HG02763 (cell line): ENCODE measurements around the gene NLGN1.

Source experiments
- ATAC-seq: cut with Tn5 transposase; IDR thresholded peaks from one replicate; pipeline ENCODE4 v1.9.1; 2021; ENCODE audit warnings: mild to moderate bottlenecking, moderate library complexity; ENCODE audit not compliant: unreplicated experiment

NLGN1 gene

DNA sequence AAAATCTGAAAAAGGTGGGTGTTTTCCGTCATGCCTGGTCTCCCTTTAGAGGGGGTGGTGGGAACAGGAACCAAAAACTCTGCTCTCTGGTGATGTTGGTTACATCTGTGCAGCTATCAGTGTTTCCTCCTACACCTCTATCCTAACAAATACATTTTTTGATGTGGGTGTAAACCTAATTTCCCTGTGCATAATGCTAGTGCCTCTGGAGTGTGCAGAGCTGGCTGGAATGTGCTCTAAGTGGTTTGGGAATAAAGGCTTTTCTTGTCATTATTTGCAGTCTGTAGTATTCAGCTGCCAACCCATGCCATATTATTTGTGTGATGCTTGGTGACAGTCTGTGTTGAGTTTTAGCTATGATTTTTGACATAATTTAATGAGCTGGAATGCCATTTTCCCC lies 547.6 kb downstream of the NLGN1 start:
- ATAC-seq: no peak

DNA sequence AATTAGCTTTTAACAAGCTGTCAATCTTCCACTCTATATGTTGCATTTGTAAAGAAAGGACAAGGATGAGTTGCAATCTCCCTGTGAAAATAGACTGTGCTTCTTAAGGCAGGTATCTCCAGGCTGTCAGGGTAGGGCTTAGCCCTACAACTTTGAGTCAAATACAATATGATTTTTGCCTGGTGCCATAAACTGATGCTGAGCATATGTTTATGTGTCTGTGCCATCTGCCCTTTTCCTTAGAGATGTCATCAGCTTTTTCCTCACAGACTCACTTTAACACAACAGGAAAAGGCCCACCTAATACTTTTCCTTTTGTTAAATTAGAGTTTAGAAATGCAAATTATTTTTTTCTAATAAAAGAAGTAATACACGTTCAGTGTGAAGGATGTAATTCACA lies 548.3 kb downstream of the NLGN1 start:
- no peak for ATAC-seq

DNA sequence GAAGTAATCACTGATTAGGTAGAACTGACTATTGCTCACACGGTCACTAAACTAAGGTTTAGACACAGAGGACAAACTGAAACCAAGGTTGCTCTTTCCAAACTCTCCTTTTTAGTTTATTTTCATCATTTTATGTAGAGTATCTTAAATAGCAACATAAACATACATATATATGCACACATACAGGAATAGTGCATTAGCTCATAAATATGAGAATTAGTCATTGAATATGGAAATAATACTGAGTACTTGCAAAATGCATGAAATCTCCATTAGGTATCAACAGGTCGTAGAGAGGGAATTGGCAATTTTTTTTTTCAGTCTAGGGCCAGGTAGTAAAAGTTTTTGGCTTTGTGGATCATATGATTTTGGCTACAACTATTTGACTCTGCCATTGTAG lies 557.1 kb downstream of the NLGN1 start:
- ATAC-seq: no peak

DNA sequence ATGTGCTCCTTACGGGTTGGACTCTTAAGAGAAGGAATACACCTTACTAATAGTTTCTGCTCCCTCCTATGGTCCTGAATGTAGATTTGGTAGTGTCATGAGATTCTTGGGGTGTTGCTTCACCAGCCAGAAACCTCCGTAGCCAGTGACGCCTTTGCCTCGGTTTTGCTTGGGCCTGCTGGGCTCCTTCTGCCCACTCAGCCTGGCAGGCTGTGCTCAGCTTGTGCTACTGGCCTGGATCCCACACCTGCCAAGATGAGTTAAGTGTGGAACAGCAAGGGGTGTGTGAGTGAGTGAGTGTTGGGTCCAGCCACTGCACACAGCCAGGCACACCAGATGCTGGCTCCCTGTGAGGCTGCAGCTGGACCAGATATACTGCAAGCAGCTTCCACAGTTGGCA lies 560.1 kb downstream of the NLGN1 start:
- no peak for ATAC-seq

DNA sequence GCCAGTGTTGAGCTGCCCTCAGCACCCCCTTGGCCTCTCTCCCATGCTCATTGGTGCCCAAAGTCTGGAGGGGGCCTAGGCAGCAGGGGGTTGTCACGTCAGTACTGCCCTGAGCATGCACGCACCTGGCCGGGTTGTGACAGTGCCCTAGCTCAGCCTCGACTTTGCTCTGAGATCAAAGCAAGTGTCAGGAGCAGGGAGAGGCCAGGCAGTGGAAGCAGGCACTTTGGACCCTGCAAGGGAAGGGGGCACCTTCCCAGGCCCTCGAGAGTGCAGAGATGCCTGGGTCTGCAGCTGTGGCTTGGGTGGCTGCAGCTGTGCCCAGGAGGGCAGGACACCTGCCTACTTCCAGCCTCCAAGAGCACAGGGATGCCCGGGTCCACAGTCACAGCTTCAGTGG lies 561.3 kb downstream of the NLGN1 start:
- no peak for ATAC-seq

DNA sequence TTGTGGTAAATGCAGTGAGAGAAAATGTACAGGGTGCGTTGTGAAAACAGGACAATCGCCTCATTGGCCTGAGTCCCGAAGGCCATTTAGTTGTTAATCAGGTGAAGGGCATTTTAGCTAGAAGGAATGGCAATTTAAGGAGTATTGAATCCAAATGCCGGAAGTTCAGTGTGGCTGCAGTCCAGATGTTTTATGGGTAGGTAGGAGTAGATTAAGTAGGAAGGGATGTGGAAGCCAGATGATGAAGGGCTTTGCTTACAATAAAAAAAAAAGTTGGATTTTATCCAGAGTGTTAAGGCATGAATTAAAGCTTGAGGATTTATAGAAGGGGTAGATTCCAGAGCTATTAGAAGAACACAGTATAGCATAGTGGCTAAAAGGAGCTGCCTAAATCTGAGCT lies 572.7 kb downstream of the NLGN1 start:
- no peak for ATAC-seq

DNA sequence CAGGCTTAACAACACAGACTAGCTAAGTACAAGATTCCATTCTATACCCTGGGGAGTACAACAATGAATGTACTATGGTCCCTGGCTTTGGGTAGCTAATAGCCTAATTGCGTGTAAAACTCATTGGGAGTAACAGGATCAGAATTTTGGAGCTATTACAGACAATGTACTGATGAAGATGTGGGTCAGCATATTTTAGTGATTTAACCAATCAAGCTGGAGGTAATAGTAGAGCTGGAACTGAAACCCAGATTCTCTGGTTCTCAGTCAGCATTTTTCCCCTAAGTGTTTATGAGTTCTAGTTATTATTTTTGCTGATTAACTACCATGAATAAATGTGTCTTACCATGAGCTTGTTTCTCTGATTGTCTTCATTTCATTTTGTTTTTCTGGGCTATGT lies 578.7 kb downstream of the NLGN1 start:
- ATAC-seq: no peak

DNA sequence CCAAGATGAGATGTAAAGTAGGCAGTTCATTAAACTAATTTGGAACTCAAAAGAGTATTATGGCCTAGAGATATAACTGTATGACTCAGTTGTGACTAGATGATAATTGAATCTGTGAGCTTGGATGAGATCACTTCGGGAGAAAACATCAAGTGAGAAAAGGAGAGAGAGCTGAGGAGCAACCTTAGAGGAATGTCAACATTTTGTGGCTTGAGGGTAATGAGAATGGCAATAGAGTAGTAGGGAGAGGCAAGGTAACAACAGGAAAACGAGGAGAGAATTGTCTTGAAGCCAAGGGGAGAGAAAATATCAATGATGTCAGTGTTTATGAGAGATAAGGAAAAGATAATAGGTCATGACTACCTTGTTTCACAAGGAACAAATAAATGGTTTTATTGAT lies 580.2 kb downstream of the NLGN1 start:
- ATAC-seq: no peak

DNA sequence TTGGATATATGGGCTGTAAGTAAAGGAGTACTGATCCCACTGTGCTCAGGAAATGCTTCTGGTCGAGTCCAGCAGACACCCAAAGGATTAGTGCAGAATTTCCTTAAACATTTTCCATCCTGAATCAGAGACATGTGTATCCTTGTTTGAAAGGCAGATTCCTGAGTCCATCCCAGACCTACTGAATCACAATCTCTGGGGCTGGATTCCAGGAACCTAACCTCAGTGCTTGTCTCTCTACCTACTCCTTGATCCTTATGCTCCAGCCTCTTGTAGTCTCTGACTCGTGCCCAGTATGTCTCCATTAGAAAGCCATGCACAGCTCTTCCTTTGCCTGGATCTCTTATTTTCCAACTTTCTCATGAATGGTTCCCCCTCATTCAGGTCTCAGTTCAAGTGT lies 585.8 kb downstream of the NLGN1 start:
- ATAC-seq: no peak

DNA sequence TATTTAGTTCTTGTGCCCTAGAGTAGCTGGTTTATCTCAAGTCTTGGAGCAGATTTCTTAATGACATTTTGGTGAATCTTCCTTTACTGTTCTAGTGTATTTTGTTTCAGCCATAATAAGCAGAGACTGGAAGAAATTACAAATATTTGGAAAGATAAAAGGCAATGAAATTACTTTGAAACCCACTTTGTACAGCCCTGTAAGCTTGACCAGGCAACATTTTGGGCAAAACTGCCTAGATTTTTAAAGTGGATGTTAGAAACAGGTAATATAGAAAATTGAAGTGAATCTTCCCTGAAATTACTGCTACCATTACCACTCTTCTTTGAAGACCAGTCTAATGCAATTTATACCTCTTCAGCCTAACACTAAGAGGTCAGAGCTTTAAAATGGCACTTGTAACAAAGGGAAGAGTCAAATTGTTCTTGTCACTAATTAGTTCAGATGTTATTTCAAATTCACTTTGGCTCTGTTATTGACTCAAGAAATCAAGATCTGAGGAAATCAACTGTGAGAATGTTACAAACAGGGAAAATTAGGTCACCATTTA lies 589.4 kb downstream of the NLGN1 start:
- ATAC-seq: no peak

DNA sequence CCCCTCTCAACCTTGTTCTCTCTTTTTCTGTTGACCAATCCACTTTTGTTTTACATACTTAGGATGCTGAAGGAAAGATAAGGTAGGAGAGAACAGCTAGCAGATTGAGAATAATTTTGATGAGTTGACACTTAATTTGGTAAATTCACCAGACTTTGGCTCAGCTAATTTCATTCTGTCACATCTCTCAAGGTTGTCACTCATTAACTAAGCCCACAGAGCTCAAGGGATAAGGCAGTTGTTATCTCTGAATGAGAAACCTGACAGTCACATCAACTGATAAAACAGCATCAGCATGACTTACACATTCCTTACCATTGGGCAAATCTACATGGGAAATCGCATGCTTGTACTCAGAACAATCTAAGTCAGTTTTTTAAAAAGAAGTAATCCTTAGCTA lies 591.4 kb downstream of the NLGN1 start:
- ATAC-seq: no peak

DNA sequence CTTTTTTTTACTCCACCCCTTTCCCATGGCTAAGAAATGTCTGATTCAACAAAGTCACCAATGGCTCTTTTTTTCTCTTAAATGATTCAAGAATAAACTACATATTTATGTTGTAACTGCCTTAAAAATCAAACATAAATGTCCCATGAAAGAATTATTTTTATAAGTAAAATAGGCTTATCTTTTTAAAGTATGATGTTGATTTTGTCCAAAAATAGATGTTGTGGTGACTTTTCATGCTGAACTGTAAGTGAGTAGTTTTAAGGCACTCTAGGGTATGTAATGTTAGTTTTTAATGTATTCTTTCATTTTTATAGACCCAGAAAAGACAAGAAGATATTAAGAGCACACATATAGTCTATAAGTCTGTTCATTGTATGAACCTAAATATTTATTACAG lies 594.9 kb downstream of the NLGN1 start:
- ATAC-seq: no peak

DNA sequence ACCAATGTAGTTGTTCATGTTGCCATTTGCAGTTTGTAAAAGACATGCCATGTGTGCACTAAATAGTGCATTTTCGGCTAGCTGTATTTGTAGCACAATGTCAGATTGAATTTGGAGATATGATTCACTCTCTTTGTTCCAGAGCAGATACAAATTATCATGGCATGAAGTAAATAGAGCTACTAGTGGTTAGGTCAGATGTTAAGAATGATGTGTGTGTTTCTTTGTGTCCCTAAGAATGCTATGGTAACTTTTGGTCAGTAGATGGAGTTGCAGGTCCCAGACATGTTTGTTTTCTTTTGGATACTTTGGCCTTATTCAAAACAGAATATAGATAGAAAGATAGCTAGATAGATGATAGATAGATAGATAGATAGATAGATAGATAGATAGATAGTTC lies 595.8 kb downstream of the NLGN1 start:
- no peak for ATAC-seq

DNA sequence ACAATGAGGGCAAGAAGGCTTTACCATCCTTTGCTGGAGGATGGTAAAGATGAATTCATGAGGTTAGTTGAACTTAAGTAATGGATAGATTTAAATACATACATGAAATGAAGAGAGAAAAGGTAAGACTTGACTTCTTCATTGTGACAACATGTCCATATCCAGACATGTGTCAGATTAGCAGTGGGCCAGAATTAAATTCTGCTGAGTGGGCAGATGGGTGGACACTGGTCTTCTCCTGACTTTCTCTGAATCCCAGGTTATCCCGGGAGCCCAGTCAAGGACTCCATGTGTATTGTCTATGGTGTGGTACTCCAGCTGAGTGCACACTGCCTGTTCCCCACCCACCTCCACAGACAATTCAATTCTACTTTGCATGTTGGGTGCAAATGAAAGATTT lies 603.1 kb downstream of the NLGN1 start:
- no peak for ATAC-seq

DNA sequence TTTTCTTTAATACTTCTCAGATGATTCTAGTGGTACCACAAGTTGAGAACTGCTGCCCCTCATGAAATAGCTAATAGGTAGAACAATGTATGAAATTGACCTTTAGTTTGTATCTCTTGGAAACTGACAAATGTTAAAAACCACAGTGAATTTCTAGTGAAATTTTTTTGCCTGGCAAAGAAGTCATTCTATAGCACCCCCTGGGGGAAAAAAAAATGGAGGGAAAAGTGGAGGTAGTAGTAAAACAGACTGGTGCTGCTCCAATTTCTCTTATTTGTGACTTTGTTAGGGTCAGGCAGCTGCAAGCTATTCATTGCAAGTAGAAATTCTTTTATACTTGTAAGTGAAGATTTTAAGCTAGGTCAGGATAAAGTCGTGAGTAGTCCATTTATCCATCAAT lies 605.0 kb downstream of the NLGN1 start:
- no peak for ATAC-seq

DNA sequence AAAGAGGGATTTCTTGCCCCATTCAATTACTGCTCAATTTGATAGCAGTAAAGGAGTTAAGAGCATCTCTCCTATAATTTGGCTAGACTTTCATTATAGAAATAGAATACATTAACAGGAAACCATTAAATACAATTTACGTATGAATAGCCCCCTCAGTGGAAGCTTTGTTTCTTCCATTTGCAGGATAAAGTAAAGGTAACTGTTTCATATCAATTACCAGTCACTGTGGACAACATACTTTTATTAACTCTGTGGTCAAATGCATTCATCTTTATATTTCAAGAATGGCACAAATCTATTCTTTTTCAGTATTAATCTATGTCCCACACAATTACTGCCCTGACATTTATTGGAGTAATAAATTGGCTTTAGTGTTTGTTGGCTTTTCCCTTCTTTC lies 613.4 kb downstream of the NLGN1 start:
- ATAC-seq: no peak

DNA sequence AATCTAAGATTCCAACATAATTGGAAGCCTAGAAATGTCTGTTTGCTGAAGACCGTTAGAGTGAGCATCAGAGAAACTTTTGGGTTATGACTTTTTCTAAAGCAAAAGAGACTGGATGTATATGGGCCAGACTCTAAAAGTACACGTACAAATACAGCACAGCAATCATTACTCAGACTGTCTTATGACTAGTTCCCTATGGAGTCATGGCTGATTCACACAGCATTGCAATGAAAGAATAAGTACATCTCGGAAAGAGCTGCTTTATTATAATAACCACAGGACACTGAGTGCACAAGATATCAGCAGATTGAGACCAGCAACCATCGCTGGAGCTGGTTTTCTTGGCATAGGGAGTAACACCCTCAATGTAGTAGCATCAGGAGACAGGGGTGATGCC lies 618.6 kb downstream of the NLGN1 start:
- no peak for ATAC-seq

DNA sequence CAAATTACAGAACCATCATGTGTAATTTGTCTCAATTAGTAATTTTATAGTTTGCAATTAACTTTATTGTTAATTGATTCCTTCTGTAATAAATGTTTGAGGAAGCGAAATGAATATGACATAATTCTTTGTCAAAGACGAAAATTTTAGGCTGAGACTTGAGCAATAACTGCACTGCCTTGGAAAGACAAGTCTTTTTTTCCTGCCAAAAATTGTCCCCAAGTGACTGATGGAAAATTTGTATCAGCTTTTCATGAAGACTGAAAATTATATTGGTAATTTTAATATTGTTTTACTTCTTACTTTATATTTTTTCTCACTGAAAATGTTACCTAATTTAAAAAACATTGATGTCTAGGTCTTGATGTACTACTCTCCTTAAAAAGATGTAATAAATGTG lies 622.6 kb downstream of the NLGN1 start:
- ATAC-seq: no peak

DNA sequence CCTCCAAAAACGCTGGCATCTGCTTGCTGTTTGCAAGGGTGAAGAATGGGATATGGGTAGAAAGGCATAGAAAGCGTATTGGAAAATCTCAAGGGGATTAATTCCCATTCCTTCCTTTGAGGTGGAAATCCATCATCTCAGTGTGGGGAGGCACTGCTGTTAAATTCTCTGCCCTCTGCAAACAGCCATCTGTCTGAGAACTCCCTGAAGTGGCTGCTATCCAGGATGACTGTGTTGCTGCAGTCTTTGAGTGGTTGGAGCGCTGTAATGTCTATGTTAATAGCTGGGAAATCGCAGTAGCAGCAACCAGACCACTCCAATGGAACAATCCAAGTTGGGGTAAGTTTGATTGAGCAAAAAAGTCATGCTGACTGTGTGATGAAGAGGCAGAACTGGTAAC lies 625.9 kb downstream of the NLGN1 start:
- ATAC-seq: no peak

DNA sequence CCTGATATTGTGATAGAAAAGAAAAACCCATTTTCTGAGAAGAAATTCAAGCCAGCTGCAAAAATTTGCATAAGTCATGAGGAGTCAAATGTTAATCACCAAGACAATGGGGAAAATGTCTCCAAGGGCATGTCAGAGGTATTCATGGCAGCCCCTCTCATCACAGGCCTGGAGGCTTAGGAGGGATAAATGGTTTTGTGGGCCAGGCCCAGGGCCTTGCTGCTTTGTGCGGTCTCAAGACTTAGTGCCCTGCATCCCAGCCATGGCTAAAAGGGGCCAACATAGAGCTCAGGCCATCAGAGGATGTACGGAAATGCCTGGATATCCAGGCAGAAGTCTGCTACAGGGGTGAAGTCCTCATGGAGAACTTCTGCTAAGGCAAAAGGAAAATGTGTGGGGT lies 631.1 kb downstream of the NLGN1 start:
- ATAC-seq: no peak

DNA sequence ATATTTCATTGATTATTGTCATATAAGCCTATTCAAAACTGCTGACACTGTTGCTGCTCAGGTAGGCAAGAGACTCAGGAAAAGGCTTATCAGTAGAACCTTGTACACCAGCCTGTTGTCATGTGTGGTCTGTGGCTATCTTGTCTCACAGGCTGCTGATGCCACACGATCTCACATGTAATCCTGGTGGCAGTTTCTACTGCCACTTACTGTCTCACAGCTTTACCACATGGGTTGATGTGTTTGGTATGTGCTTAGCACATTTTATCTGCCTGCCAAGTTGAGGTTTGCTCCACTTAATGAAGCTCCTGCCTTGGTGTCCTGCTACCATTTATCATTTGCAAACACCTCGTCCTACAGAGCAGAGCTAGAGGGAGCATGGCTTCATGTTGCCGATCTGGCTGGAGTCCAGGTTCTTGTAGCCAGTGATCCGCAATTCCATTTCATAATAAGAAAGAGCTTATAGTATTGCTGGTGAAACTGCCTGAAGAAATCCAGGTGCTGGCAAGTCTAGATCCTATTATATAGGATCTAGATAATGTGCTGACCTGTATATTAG lies 637.9 kb downstream of the NLGN1 start:
- ATAC-seq: no peak

DNA sequence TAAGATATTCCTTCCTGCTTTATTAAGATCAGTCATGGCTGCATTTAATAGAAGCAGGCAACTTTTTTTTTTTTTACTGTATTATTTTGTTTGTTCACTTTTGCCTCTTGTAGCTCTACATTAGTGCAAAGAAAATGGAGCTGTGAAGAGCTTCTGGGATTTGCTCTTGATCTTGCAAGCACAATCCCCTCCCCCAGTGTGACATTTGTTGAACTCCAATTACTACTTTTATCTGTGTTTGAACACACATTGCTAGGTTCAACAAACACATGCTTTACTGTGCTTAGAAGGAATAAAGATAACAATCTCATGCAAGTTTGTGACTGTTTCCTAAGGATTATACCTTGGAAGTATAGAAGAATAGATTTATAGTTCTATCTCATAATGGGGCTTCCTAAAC lies 648.8 kb downstream of the NLGN1 start:
- no peak for ATAC-seq

DNA sequence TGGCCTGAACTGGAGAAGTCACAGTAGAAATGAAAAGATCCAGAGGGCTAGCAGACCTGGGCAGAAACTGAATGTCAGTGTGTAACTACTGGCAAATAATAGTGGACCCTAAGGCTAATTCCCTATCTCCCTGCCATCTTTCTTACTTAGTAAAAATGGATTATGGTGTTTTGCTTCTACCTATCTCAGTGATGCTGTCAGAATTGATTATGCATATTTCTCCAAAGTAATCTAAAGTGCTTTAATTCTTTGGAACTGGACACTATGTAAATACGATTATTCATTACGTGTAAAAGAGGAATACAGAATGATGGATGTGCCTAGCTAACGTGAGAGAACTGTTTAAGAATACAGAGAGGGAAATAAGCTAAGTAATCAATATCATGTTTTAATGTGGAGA lies 651.9 kb downstream of the NLGN1 start:
- ATAC-seq: no peak

DNA sequence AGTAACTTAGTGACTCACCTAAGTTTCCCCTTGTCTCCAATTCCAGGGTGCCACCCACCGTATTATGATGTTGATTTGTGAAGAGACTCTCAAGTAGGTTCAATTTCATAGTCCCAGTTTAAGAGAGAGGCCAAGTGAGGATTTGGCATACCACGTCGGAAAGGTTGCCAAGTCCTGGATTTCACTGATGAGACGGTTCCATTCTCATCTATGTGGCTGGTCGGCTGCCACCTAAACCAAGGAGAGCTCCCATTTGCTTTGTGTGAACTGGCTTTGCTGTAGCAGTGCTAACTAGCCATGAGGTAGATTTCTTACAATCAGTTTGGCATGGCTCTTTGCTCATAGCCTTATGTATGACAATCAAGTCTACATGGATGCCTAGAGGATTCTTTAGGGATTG lies 653.6 kb downstream of the NLGN1 start:
- no peak for ATAC-seq
